Stimulated activated CD8-positive, alpha-beta memory T cell treated with anti-CD3 and anti-CD28 coated beads, Interleukin-12 subunit alpha, Interleukin-12 subunit beta, amount 100 ng/mL, for 24 hours (primary cell): Measurements from ENCODE around the gene HECTD2.
"Not testable (repeated sequence)": the region's sequence is repeated elsewhere in the genome, so short reads cannot be mapped to it uniquely, and the experiment has no call there.

Experiments used
- DNase-seq: peaks from one replicate; pipeline ENCODE4 v3.0.0-alpha.2; 2020; ENCODE audit errors: extremely low read depth

The HECTD2 gene

DNA sequence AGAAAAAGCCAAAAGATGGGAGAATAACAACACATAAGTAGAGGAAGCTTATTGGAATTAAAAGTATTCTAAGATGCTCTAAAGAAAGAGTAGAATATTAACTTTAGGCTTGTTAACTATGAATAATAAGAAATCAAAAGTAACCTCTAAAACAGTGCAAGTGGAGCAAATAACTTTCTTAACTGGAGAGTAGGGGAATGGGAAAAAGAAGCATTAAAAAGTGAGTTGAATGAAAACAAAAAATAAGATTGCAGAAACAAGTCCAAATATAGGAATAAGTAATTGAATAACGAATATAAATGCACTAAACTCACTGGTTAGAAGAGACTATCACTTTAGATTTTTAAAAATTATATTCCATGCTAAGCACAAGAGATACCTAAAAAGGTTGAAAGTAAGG lies 63.9 kb downstream of the HECTD2 start:
- DNase-seq, result no peak

DNA sequence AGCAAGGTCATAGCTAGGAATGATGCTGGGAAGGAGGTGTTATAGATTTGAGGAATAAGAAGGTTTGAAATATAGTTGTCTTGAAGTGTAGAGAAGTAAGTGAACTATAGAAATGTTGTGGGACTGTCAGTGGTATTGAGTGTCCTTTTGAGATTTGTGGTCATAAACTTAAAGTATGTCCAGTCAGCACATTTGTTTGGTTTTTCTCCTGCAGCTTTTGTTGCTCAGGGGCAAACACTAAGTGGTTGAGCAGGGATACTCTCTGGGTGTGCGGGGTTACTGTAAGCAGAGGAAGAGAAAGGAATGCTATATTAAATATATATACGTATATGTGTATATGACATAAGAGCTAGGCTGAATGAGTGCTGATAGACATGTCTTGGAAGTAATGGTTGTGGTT lies 67.1 kb downstream of the HECTD2 start:
- DNase-seq, result no peak

DNA sequence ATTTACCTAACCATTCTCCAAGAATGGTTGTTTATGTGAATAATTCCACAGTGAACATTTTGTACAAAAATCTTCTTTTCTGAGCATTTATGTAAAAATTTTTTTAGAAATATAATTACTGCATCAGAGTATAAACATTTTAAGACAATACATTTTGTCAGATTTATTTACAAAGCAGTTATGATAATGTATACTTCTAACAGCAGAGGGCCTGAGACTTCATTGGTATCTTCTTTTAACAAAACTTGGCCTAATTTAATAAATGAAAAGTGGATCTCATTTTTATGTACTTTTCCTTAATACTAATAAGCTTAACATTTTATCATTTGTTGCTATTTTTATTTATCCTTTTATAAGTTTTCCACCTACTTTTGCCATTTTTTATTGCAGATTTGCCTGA lies 69.4 kb downstream of the HECTD2 start:
- no peak for DNase-seq

DNA sequence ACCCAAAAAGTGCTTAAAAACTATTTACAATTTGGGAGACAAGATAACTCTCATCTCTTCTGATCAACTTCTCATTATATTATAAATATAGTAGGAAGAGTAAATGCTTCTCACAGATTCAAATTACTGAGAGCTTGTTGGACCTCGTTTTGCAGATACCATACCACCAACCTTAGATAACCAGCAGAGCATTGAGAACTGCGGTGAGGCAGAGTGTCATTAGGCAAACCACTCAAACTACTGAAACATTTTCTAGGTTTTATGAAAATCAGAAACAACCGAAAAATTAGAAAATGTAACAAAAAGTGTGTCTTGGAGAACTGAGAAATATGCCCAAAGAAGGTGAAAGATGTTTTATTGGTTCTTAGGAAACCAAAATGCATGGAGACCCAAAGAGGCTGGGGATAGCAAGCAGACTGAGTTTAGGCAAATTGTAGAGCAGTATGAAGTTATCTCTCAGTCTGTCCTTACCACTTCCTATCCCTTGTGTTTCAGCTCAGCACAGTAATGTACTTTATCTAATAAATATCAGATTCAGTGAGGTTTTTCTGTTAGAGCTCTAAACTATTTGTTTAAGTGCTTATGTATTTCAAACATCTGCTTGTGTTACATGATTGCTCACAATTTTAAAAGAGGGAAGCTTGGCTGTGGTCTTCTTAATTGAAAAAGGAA lies 77.9 kb downstream of the HECTD2 start:
- no peak for DNase-seq

DNA sequence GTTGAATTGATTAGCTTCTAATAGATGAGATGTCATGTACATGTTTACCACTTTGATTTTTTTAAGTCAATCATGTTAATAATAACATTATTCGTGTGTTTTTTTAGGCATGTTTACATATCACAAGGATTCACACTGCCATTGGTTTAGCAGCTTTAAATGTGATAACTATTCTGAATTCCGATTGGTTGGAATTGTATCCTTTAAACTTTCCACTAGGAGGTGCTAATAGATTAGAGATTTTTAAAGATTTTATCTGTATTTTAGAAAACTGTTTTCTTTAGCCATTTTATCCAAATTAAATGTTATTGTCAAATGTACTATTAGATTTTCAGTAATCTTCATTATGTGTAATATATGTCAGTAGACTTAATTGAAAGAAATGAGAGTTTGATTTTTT lies 83.2 kb downstream of the HECTD2 start:
- no peak for DNase-seq

DNA sequence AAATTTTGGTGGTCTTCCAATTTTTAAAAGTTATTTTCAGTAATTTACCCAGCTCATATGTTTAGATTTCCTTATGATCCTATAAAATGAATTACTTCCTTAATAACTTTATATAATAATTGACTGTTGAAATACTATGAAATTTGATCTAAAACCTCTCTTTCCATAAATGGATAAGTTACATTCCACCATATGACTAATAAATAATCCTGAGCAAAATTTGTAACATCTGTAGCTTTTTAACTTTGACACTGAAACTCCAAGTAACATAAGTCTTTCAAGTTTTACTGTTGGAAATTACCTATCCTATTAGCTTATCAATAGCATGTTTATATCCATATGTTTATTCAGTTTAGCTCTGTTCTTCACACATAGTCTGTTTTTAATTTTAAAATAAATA lies 85.3 kb downstream of the HECTD2 start:
- no peak for DNase-seq

DNA sequence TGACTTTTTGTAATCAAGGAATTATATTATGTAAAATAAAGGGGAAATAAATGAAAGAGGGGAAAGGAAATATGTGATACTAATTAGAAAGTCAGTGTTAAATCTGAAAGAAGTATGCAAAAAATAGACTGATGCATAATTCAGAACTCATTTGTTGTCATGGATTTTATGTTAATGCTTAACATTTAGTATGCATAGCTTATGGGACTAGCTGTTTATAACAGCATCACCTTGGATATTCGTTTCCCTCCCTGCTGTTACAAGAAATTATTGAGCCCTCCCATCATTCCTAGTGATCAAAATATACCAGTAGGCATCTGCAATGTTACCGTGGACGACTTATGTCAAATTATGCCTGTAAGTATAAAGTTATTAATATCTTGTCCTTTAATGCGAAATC lies 85.9 kb downstream of the HECTD2 start:
- DNase-seq, result no peak

DNA sequence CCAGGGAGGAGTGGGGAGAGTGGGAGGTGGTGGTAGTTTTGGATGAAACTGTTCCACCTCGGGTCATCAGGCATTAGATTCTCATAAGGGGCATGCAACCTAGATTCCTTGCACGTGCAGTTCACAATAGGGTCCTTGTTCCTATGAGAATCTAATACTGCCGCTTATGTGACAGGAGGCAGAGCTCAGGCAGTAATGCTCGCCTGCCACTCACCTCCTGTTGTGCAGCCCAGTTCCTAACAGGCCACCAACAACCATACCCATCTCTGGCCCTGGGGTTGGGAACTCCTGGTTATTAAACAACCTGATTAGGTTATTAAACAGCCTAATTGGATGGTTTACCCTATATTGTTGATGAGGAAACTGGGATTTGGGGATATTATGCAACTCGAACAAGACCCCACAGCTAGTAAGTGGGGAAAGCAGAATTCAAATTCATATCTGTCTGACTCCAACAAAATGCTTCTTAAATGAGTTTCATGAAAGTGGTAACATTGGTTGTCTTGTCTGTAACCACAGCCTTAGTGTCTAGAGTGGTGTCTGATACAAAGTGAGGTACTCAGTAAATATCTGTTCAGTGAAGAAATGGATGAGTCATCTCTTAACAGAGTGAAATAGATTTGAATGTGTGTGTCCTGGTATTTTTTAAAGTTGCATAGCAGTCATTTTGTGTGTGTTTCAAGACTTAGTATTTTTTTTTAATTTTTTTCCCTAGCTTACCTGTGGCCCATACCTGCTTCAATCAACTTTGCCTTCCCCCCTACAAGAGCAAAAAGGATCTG lies 101.6 kb downstream of the HECTD2 start:
- no peak for DNase-seq

DNA sequence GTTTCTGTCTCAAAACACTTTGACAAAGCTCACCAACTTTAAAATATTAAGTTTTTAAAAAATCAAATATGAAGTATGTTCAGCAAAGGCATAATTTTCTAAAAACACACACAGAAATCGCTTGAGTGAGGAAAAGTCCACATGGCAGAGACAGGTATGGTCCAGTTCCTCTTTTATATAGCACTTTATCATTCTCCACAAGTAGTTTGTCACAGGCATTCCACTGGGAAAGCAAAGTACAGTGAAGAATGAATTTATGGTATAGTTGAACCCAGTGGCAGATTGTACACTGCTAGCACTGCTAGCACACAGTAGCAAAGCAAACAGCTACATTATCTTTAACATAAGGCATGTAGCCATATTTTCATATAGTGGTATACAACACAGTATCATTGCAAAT lies 102.3 kb downstream of the HECTD2 start:
- DNase-seq, result no peak

DNA sequence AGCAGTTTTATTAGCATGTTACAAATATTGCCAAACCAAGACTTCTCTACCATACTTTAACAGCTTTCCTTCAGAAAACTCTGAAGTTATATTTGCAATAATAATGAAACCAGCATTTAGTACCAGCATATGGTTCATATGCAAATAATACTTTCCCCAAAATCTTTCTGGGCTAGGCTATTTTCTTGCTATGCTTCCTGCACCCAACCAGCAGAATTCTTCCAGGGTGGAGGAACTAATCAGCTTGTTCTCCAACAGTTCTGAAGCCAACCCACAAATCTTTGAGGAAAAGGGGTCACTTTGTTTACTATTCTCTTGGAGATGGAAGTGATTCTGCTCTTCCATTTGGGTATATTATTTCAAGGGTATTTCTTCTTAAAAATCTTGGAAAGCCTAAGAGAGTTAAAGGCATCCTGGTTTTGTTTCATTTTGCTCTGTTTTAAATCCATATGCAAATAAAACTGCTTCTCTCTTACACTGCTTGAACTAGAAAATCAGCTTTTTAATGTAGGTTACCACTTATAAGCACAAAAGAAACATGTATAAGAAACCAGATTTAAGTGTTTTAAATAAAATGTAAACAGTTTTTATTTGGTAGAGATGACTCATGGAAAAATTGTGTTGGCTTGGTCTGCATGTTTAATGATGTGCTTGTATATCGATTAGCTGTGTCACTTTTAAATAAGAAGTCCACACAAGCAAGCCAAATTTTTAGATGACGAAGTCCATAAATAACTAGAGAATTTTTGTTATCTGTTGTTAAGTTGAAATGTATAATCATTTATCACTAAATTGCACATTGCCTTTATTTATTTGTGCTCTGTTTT lies 103.7 kb downstream of the HECTD2 start:
- no peak for DNase-seq

DNA sequence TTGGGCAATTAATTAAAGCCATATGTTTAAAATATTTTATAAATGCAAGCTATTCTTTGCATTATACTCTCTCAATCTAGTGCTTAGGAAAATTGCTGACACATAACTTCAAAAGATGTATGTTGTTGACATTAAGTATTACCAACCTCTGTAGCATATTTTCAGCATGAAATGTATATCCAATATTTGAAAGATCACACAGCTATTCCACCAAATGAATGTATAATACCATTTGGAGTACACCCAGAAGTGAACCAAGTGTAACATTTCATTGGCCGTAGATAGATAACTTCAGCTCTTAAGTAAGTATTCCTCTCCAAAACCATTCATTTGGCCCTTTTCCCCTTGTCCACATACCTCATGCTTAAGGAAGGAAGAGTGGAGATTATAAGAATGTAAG lies 104.6 kb downstream of the HECTD2 start:
- DNase-seq, result no peak

DNA sequence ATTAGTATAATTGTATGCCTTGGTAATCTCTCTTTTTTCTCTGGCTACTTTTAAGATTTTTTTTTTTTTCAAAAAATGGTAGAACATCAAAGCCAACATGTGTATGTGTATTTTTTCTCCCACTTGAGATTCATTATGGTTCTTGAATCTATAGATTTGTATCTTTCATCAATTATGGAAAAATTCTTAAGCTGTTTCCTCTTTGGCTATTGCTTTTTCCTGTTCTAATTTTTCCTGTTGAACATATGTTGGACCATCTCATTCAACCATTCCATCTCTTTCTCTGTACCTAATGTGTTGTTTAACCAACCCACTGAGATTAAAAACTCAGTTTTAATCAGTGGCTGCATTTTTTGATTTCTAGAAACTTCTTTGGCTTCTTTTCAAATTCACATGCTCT lies 107.2 kb downstream of the HECTD2 start:
- no peak for DNase-seq

DNA sequence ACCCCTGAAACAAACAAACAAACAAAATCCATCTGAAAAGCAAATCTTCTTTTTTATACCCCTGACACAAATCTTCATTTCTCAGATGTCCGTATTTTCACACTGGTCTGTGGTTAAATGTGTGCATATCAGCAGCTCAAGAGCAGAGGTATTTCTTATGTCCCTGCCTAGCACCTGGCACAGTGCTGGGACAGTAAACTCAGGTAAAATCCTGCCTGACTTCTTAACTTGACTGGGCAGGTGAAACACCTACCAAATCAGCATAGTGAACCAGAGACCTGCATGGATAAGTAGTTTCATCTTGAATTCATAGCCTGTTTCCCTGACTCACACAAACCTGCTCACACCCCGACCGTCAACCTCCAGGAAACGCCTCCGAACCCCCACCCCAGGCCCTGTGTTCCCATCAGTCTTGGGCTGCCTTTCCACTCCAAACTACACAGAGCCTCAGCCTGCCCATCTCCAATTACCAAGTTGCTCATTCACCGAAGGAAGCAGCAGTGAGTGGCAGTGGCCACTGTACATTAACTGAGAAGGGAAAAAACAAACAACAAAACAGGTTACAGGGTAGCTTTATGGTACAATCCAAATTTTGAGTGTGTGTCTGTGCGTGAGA lies 109.9 kb downstream of the HECTD2 start:
- DNase-seq, result no peak

DNA sequence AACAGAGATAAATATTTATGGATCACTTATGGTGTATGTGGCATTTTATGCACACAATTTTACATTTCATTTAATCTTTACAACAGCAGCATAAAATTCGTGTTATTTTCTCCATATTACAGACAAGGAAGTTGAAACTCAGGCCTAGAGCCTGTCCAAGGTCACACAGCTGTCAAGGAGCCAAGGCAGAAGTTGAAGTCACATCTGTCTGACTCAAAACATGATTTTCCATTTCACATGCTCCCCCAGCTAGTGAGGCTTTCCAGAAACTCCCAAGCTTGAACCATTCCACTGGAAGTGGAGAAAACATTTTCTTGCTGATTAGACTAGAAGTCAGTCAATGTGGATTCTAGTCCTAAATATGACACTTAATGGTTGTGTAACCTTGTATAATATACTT lies 110.5 kb downstream of the HECTD2 start:
- DNase-seq, result no peak

DNA sequence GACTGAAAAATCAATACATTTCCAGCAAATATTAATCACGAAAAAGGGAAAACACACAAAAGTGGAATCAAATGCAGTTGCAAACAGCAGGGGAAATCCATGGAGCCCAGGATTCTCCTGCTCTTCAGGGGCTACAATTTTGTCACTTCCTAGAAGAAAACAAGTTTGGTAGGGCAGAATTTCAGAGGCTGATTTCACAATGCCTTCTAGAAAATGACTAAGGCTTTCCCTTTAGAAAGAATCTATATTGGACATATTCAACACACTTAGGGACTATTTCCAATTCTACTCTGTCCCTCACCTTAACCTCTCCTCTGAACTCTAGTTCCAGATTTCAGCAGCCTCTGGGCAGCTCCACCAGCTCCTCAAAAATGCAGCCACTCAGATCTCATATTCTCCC lies 111.3 kb downstream of the HECTD2 start:
- no peak for DNase-seq

DNA sequence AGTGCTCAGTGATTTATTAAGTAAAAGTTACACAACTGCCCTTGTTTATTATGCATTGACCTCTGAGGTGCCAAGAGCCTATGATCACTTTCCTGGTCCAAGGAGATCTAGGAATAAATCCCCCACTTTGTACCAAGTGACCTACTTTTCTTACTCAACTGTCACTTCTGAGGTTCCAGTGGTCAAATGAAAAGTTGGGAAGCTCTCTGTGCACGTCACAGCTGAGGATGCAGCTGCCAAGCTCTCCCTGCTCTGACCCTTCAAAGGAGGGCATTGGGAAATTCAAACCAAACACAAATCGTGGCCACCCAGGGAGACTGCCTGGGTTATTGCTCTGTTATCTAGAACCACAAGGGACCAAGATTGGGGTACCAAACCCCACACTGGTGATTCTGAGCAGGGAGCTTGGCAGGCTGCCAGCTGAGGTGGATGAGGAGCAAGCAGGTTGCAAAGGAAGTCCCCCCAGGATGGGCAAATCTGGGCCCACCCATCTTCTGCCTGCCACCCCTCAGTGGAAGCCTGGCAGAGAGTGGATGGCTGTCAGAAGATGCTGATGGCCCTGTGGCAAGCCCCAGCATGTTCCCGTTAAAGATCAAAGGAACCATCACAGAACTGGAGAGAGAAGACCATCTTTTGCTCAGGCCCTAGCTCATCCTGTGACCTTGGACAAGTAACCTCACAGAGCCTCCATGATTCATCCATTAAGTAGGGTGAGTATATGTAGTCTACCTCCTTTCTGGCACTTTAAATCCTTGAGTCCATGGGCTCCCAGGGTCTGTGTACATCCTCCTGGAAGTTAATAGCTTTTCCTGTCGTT lies 116.0 kb downstream of the HECTD2 start:
- no peak for DNase-seq

DNA sequence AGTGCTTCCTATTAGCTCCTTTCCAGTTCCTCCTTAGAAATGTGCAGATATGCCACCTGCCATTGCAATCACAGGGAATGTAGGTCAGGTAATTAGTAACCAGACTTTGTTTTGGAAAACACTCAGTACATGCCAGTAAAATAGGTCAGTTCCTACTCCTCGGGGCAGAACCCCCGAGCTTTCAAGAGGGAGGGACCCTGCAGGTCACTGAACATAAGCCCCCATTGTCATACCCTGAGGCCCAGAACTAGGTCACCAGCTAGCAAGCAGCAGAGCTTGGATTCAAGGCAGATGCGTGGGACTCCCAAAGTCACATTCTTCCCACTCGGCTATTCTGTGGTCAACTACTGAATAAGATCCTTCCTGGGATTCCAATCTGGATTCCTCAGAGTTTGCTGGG lies 117.9 kb downstream of the HECTD2 start:
- no peak for DNase-seq

DNA sequence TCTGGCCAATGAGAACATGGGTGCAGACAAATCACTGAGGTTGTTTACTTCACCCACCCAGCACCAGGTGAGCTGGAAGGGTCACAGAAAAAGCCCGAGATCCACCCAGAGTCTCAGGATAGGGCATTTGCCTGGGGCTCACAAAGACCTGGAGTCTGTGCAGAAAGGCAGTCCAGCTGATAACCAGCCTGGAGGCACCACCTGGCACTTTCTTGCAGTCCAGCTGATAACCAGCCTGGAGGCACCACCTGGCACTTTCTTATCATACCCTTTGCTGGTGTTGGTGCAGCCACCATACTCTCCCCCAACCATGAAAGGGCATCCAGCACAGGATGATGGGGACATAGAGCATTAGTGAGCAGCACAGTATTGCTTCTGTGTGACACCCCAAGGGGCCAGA lies 118.6 kb downstream of the HECTD2 start:
- no peak for DNase-seq

DNA sequence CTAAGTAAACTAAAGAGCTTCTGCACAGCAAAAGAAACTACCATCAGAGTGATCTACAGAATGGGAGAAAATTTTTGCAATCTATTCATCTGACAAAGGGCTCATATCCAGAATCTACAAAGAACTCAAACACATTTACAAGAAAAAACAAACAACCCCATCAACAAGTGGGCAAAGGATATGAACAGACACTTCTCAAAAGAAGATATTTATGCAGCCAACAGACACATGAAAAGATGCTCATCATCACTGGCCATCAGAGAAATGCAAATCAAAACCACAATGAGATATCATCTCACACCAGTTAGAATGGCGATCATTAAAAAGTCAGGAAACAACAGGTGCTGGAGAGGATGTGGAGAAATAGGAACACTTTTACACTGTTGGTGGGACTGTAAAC lies 124.6 kb downstream of the HECTD2 start:
- DNase-seq, result not testable (repeated sequence)

DNA sequence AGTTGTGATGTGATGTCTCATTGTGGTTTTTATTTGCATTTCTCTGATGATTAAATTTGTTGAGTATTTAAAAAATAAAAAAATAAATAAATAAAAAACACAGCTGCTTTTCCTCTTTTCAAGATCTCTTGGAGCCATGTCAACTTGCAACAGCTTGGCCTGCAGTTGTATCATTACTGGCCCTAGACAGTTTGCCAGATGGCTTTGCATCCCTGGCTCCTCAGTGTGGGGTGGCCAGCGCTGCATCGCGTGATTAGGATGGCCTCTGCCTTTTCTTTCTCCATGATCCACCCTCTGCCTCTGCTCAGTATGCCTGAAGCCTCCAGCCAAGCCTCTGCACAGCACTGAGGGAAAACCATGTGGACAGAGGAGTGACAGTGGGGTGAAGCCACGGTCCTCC lies 126.0 kb downstream of the HECTD2 start:
- DNase-seq, result no peak

DNA sequence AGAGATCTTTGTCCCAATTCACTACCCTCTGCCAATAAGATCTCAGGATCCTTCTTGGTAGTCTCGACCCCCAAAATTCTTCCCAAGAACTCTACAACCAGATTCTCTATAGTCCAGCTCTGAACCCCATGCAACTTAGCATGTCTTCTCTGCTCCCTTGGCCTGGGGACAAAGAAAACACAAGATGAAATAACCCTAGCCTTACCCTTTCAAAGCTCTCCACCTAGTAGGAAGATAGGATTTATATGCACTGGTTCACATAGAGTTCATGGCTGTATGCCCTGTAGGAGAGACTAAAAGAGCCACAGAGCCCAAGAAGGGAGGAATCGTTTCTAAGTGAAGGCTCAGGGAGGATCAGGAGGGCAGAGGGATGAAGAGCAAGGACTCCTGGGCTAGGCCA lies 126.6 kb downstream of the HECTD2 start:
- no peak for DNase-seq
